Glutamatergic neuron (in vitro differentiated cells): ENCODE results near the gene EMP2. TPM values are rescaled to one million over a fixed set of nuclear protein-coding genes. Genes with fewer than 3 reads are reported as not detected.
A peak's percentile ranks its signal among the peaks of the same experiment; 100 is the strongest.

Source experiments
- DNase-seq: peaks from one replicate; pipeline ENCODE4 v3.0.0; 2022
- H3K27ac Mint-ChIP-seq: one replicate; pipeline ENCODE4 v1.8.0; 2020; ENCODE audit warnings: mild to moderate bottlenecking, mixed read lengths, inconsistent platforms; ENCODE audit not compliant: unreplicated experiment
- H3K27me3 Mint-ChIP-seq: one replicate; pipeline ENCODE4 v1.8.0; 2020; ENCODE audit warnings: mild to moderate bottlenecking, moderate library complexity, mixed read lengths, inconsistent platforms; ENCODE audit not compliant: unreplicated experiment
- H3K36me3 Mint-ChIP-seq: one replicate; pipeline ENCODE4 v1.8.0; 2020; ENCODE audit warnings: mild to moderate bottlenecking, mixed read lengths, inconsistent platforms; ENCODE audit not compliant: unreplicated experiment
- H3K4me1 Mint-ChIP-seq: one replicate; pipeline ENCODE4 v1.8.0; 2020; ENCODE audit warnings: mild to moderate bottlenecking, low read depth, mixed read lengths, inconsistent platforms; ENCODE audit not compliant: unreplicated experiment
- H3K4me3 Mint-ChIP-seq: one replicate; pipeline ENCODE4 v1.8.0; 2020; ENCODE audit warnings: mild to moderate bottlenecking, mixed read lengths, inconsistent platforms; ENCODE audit not compliant: unreplicated experiment
- H3K9me3 Mint-ChIP-seq: one replicate; pipeline ENCODE4 v1.8.0; 2020; ENCODE audit warnings: mild to moderate bottlenecking, moderate library complexity, mixed read lengths, inconsistent platforms; ENCODE audit not compliant: unreplicated experiment
- CTCF ChIP-seq: fragments of 200-600 bp; sonication (generic); IDR thresholded peaks from one replicate; pipeline ENCODE4 v1.5.0; 2021; ENCODE audit not compliant: partially characterized antibody, unreplicated experiment
- total RNA-seq: library from RNA; stranded (reverse); fragmentation: NEBNext Ultra II Directional; extraction: Animal tissue kit (Norgen Biotek cat#: 25700); gene quantifications from one replicate; pipeline ENCODE4 v1.2.1, GENCODE V29; 2021; ENCODE audit not compliant: unreplicated experiment

Gene EMP2
- total RNA-seq, 1 donor from 2014 or later, result 27.8 TPM

GRCh38 chr16:10519929-10520868 is 60.2 kb downstream of the EMP2 start:
- Mint-ChIP-seq H3K9me3 (no peaks in the 10 kb centered on the region), H3K27me3 (peaks cover 2% of the 10 kb centered on the region), H3K4me1 (no peaks in the 10 kb centered on the region)

DNA sequence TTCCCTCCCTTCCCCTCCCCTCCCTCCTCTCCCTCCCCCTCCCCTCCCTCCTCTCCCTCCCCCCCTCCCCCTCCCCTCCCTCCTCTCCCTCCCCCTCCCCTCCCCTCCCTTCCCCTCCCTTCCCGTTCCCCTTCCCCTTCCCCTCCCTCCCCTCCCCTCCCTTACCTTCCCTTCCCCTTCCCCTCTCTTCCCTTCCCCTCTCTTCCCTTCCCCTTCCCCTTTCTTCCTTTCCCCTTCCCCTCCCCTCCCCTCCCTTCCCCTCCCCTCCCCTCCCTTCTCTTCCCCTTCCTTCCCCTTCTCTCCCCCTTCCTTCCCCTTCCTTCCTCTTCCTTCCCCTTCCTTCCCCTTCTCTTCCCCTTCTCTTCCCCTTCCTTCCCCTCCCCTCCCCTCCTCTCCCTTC is 61.1 kb downstream of the EMP2 start:
- Mint-ChIP-seq H3K4me3 (no peak overlapping the region), H3K27me3 (peaks cover 2% of the 10 kb centered on the region)

More at GRCh38 chr16:10519929-10520868, 60.2 kb downstream of the EMP2 start:
- Mint-ChIP-seq H3K27ac (no peak overlapping the region), H3K36me3 (no peaks in the 10 kb centered on the region), H3K4me3 (no peak overlapping the region)
- DNase-seq, result no peak
- TF ChIP-seq CTCF, result no peak

DNA sequence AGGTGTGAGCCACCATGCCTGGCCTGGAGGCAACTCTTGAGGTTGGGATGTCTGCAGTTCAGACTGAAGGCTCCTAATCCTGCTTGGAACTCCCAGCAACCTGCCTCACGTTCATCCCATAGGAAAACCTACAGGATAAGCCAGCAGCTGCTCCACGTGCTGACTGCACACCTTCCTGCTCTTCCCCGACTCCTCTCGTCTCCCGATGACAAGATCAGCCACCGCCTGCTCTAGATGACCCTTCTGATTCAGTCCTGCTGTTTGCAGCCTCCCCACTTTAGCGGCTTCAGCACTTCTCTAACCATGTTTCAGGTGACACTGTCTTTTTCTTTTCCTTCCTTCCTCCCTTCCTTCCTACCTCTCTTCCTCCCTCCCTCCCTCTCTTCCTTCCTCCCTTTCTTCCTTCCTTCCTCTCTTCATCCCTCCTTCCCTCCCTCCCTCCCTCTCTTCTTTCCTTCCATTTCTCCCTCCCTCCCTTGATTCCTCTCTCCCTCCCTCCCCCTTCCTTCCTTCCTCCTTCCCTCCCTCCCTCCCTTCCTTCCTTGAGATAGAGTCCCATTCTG is 61.8 kb downstream of the EMP2 start:
- H3K4me3 Mint-ChIP-seq, result no peak overlapping the region
- H3K4me1 Mint-ChIP-seq, result peaks cover 4% of the 10 kb centered on the region
- no peaks in the 10 kb centered on the region for H3K9me3 Mint-ChIP-seq
- no peak for DNase-seq
- TF ChIP-seq CTCF, result no peak
- H3K27me3 Mint-ChIP-seq, result peaks cover 2% of the 10 kb centered on the region
- no peaks in the 10 kb centered on the region for H3K36me3 Mint-ChIP-seq
- H3K27ac Mint-ChIP-seq, result no peak overlapping the region

More for the DNA sequence above, 61.1 kb downstream of the EMP2 start:
- no peak for DNase-seq
- Mint-ChIP-seq H3K36me3 (no peaks in the 10 kb centered on the region), H3K27ac (no peak overlapping the region), H3K4me1 (no peaks in the 10 kb centered on the region), H3K9me3 (no peaks in the 10 kb centered on the region)
- TF ChIP-seq CTCF, result no peak

- Mint-ChIP-seq H3K36me3 (no peaks in the 10 kb centered on the region), H3K27me3 (peaks cover 2% of the 10 kb centered on the region), H3K9me3 (no peaks in the 10 kb centered on the region), H3K27ac (no peak overlapping the region), H3K4me1 (peaks cover 7% of the 10 kb centered on the region), H3K4me3 (no peak overlapping the region)
- no peak for TF ChIP-seq CTCF
- no peak for DNase-seq
Measured at GRCh38 chr16:10517868-10518267, 62.5 kb downstream of the EMP2 start.

GRCh38 chr16:10514369-10515055 is 65.9 kb downstream of the EMP2 start:
- Mint-ChIP-seq H3K27me3 (peaks cover 1% of the 10 kb centered on the region), H3K4me1 (peaks cover 9% of the 10 kb centered on the region), H3K27ac (no peak overlapping the region), H3K9me3 (no peaks in the 10 kb centered on the region), H3K36me3 (no peaks in the 10 kb centered on the region), H3K4me3 (no peak overlapping the region)
- TF ChIP-seq CTCF, result peak; percentile 87
- peak; percentile 42 for DNase-seq
